Ovary (tissue), 9 donors: ENCODE data around the gene EIF4EBP3. TPM values are rescaled to one million over a fixed set of nuclear protein-coding genes. Genes with fewer than 3 reads are reported as not detected.

Experiments
- DNase-seq, 5 donors: peaks; one replicate each; pipeline ENCODE4 v3.0.0-alpha.2; 2019 to 2020
- H3K27ac ChIP-seq, 2 donors: fragments of 200-600 bp; one replicate each; pipeline versions ENCODE4 v1.5.1 to v1.8.0; 2019 to 2022
- H3K27me3 ChIP-seq: fragments of 200-600 bp; one replicate; pipeline ENCODE4 v1.8.0; 2022
- H3K36me3 ChIP-seq: fragments of 200-600 bp; sonication (generic); one replicate; pipeline ENCODE4 v1.5.1; 2019
- H3K4me1 ChIP-seq: one replicate; pipeline ENCODE4 v1.8.1; 2013; ENCODE audit warnings: mild to moderate bottlenecking, moderate library complexity; ENCODE audit not compliant: insufficient read depth
- H3K4me3 ChIP-seq: fragments of 200-600 bp; sonication (generic); one replicate; pipeline ENCODE4 v1.5.1; 2017
- H3K9me3 ChIP-seq, 2 donors: fragments of 200-600 bp in 1 of 2; sonication (generic) in 1 of 2; one replicate each; pipeline versions ENCODE4 v1.5.1 to v1.8.1; 2013 to 2019; ENCODE audit warnings: mild to moderate bottlenecking in 1 of 2, moderate library complexity in 1 of 2
- CTCF ChIP-seq, 3 donors: fragments of 450-650 bp in 2 of 3; fragments of 200-600 bp in 1 of 3; IDR thresholded peaks; one replicate each; pipeline versions ENCODE4 v1.5.1 to v1.8.0; 2016 to 2022; ENCODE audit warnings: antibody characterized with exemption in 3 of 3, mild to moderate bottlenecking in 1 of 3
- EP300 ChIP-seq: sonication (generic); formaldehyde crosslinking; IDR thresholded peaks from one replicate; pipeline ENCODE4 v1.6.1; 2017; ENCODE audit warnings: antibody characterized with exemption
- POLR2A ChIP-seq: fragments of 450-650 bp; IDR thresholded peaks from one replicate; pipeline ENCODE4 v1.6.1; 2017; ENCODE audit warnings: antibody characterized with exemption, mild to moderate bottlenecking, moderate library complexity
- WGBS, 3 donors: extraction: QIAGEN DNeasy Blood & Tissue Kit in 1 of 3; methylation state at CpG; one replicate each; pipeline versions ENCODE4 v1.1.5 to v1.1.7; 2013 to 2017; 5-methylcytosine and 5-hydroxymethylcytosine counted together
- intact Hi-C, 4 donors: fragments of 100-400 bp; cut with DNase I; formaldehyde crosslinking; loops; one replicate each; pipeline versions ENCODE4 v1.11.0 to v1.15.1; 2022 to 2023
- polyA plus RNA-seq, 2 donors: library from polyadenylated mRNA; stranded (reverse); fragments of 200-250 nt in 1 of 2; fragments of 350-450 nt in 1 of 2; fragmentation: Illumina TruSeq in 1 of 2; extraction: RNeasy Lipid Tissue Mini Kit (QIAGEN cat#74804) in 1 of 2; gene quantifications; one replicate each; pipeline ENCODE4 v1.2.3, GENCODE V29; 2013 to 2014
- total RNA-seq, 7 donors: library from RNA; depleted of rRNA in 2 of 7; stranded (reverse); fragments of >200 nt in 2 of 7; fragmentation: NEBNext Ultra II Directional in 3 of 7; extraction: Animal tissue kit (Norgen Biotek cat#: 25700) in 3 of 7; gene quantifications; one replicate each; pipeline versions ENCODE4 v1.1.0 to v1.2.4, GENCODE V29; 2016 to 2023
- donor health status: DM: no; HTN: no; CAD: no; lungs with moderate emphysema.
- donor health status: DM: no; HTN: no; CAD: no.
- donor health status: Bipolar disorder and iron deficiency.
- donor health status: DM: yes; HTN: yes; CAD: no.
- donor health status: DM: no; HTN: no; CAD: no.
- donor health status: DM: yes; HTN: yes; CAD: no.

The EIF4EBP3 gene
- total and polyA plus RNA-seq, 9 donors, result 8.6 to 30.2 (median 17.8) TPM

GRCh38 chr5:140566665-140567064, 19.2 kb downstream of the EIF4EBP3 start:
- Histone ChIP-seq H3K36me3 (no peaks in the 10 kb centered on the region), H3K27ac (no peak overlapping the region), H3K27me3 (no peaks in the 10 kb centered on the region), H3K4me3 (no peak overlapping the region), H3K4me1 (peaks cover 15% of the 10 kb centered on the region), H3K9me3 (no peaks in the 10 kb centered on the region)
- no peak for DNase-seq
- intact Hi-C loops, result loop anchor here in 1 of 4 donors (10.0 kb wide), 1 partner anchor 68 kb away; the partner anchor contains the start of genes CD14 and TMCO6
- TF ChIP-seq POLR2A (no peak), EP300 (no peak), CTCF (IDR thresholded peaks at IDR 0.05) (no peak)
- WGBS, 3 donors, result 87 to 94% (median 90%) methylated on average over 5 of the region's 5 CpGs

- intact Hi-C loops, result loop anchor here in 1 of 4 donors (10.0 kb wide), 1 partner anchor 68 kb away; the partner anchor contains the start of genes CD14 and TMCO6
- 82 to 87% (median 83%) methylated on average over 22 of the region's 22 CpGs for WGBS, 3 donors
- Histone ChIP-seq H3K36me3 (no peaks in the 10 kb centered on the region), H3K4me1 (peaks cover 15% of the 10 kb centered on the region), H3K4me3 (no peak overlapping the region), H3K27me3 (no peaks in the 10 kb centered on the region), H3K27ac (no peak overlapping the region), H3K9me3 (no peaks in the 10 kb centered on the region)
- peak in 1 of 5 donors; percentile 60 for DNase-seq
- TF ChIP-seq CTCF (IDR thresholded peaks at IDR 0.05) (no peak), POLR2A (no peak), EP300 (no peak)
Measured at GRCh38 chr5:140567136-140567818, 19.8 kb downstream of the EIF4EBP3 start.

- Histone ChIP-seq H3K4me1 (peaks cover 15% of the 10 kb centered on the region), H3K4me3 (no peak overlapping the region), H3K27me3 (no peaks in the 10 kb centered on the region), H3K9me3 (no peaks in the 10 kb centered on the region), H3K36me3 (no peaks in the 10 kb centered on the region), H3K27ac (no peak overlapping the region)
- 94 to 97% (median 95%) methylated on average over 13 of the region's 13 CpGs for WGBS, 3 donors
- intact Hi-C loops, result loop anchor here in 1 of 4 donors (10.0 kb wide), 1 partner anchor 67 kb away; the partner anchor contains the start of genes CD14 and TMCO6
- DNase-seq, result no peak
- TF ChIP-seq CTCF (IDR thresholded peaks at IDR 0.05) (no peak), POLR2A (no peak), EP300 (no peak)
Measured at GRCh38 chr5:140567871-140568270, 20.4 kb downstream of the EIF4EBP3 start.

- Histone ChIP-seq H3K27ac (no peak overlapping the region), H3K4me1 (peaks cover 13% of the 10 kb centered on the region), H3K4me3 (no peak overlapping the region), H3K9me3 (no peaks in the 10 kb centered on the region), H3K27me3 (no peaks in the 10 kb centered on the region), H3K36me3 (no peaks in the 10 kb centered on the region)
- TF ChIP-seq POLR2A, result no peak
- TF ChIP-seq EP300, result no peak
- TF ChIP-seq CTCF (IDR thresholded peaks at IDR 0.05), result no peak
- WGBS, 3 donors, result 93 to 100% (median 94%) methylated on average over 2 of the region's 2 CpGs
- DNase-seq, result no peak
- intact Hi-C loops, result loop anchor here in 1 of 4 donors (10.0 kb wide), 1 partner anchor 66 kb away; the partner anchor contains the start of genes CD14 and TMCO6
Measured at GRCh38 chr5:140568443-140569063, 21.1 kb downstream of the EIF4EBP3 start.
